ENCODE results near the gene SFMBT2.

- TF ChIP-seq GATA3 (IDR thresholded peaks at IDR 0.05; ENCODE audit: low read depth, low read length) = no peak
- TF ChIP-seq GATA2 (IDR thresholded peaks at IDR 0.05; ENCODE audit: low read depth, low read length) = peak; percentile 79
These were observed 146.5 kb downstream of the SFMBT2 start for GRCh38 chr10:7264313-7264756.
